Uterus (tissue), 2 donors: ENCODE measurements around the gene PIK3C3.

Experiments used
- POLR2A ChIP-seq, 2 donors: fragments of 450-650 bp; IDR thresholded peaks; one replicate each; pipeline ENCODE4 v1.6.1; 2016; ENCODE audit warnings: antibody characterized with exemption in 2 of 2, mild to moderate bottlenecking in 1 of 2, moderate library complexity in 1 of 2
- TF ChIP-seq, protein P1 (sequence below), 4 experiments: fragments of 200-600 bp in 2 of 4; fragments of 450-650 bp in 2 of 4; sonication (generic) in 2 of 4; IDR thresholded peaks; one replicate each; pipeline ENCODE4 v1.5.1; 2016 to 2019; ENCODE audit warnings: antibody characterized with exemption in 4 of 4, mild to moderate bottlenecking in 2 of 4, moderate library complexity in 1 of 4

DNA sequence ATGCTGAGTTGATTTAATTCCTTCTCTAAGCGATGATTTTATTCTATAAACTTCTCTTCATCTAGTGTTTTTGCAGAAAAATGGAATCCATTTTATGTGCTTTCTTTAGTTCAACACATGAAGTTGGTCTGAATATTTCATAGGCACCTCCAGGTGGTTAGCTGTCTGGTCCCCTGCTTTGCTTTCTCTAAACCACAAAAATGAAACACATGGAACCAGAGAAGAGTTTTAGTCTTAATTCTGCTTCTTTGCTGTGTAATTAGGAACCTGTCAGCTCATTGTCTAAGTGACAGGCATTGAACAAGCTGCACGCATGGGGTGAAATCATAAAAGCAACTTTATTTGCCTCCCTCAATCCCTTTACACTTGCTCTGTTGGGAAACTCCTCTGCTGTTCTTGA lies 150.4 kb downstream of the PIK3C3 start:
- TF ChIP-seq POLR2A (IDR thresholded peaks at IDR 0.05), result no peak
- TF ChIP-seq, protein P1, sequence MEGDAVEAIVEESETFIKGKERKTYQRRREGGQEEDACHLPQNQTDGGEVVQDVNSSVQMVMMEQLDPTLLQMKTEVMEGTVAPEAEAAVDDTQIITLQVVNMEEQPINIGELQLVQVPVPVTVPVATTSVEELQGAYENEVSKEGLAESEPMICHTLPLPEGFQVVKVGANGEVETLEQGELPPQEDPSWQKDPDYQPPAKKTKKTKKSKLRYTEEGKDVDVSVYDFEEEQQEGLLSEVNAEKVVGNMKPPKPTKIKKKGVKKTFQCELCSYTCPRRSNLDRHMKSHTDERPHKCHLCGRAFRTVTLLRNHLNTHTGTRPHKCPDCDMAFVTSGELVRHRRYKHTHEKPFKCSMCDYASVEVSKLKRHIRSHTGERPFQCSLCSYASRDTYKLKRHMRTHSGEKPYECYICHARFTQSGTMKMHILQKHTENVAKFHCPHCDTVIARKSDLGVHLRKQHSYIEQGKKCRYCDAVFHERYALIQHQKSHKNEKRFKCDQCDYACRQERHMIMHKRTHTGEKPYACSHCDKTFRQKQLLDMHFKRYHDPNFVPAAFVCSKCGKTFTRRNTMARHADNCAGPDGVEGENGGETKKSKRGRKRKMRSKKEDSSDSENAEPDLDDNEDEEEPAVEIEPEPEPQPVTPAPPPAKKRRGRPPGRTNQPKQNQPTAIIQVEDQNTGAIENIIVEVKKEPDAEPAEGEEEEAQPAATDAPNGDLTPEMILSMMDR (IDR thresholded peaks at IDR 0.05), result no peak
